ENCODE data around the gene RMND5A. TPM values are rescaled to one million over a fixed set of nuclear protein-coding genes. Genes with fewer than 3 reads are reported as not detected.

The RMND5A gene
- total RNA-seq, 2 donors from 2014 or later, result 27.4 to 28.5 TPM

GRCh38 chr2:86788881-86789686 lies 69.0 kb downstream of the RMND5A start:
- intact Hi-C loops (cut with DNase I), result no loop called here
- no peak for ATAC-seq
- DNase-seq, result peak in 1 of 4 donors; percentile 11
- Histone ChIP-seq H3K36me3 (replicated peaks in 1 of 2; ENCODE audit: insufficient read depth in 1 of 2, low read depth in 2 of 2) (no peaks in the 10 kb centered on the region), H3K27ac (no peak overlapping the region), H3K27me3 (peaks cover 0 to 22% of the 10 kb centered on the region in 2 donors), H3K4me1 (peaks cover 28% of the 10 kb centered on the region), H3K4me3 (no peak overlapping the region), H3K9me3 (no peaks in the 10 kb centered on the region)
- no peak for TF ChIP-seq POLR2A (IDR thresholded peaks at IDR 0.05)
- TF ChIP-seq, protein P1, sequence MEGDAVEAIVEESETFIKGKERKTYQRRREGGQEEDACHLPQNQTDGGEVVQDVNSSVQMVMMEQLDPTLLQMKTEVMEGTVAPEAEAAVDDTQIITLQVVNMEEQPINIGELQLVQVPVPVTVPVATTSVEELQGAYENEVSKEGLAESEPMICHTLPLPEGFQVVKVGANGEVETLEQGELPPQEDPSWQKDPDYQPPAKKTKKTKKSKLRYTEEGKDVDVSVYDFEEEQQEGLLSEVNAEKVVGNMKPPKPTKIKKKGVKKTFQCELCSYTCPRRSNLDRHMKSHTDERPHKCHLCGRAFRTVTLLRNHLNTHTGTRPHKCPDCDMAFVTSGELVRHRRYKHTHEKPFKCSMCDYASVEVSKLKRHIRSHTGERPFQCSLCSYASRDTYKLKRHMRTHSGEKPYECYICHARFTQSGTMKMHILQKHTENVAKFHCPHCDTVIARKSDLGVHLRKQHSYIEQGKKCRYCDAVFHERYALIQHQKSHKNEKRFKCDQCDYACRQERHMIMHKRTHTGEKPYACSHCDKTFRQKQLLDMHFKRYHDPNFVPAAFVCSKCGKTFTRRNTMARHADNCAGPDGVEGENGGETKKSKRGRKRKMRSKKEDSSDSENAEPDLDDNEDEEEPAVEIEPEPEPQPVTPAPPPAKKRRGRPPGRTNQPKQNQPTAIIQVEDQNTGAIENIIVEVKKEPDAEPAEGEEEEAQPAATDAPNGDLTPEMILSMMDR (IDR thresholded peaks at IDR 0.05), result no peak
- 7 to 13% methylated on average over 39 to 61 of the region's 64 CpGs for WGBS, 2 donors

GRCh38 chr2:86789687-86790133 lies 69.6 kb downstream of the RMND5A start:
- intact Hi-C loops (cut with DNase I), result no loop called here
- no peak overlapping the region for H3K4me3 ChIP-seq
- H3K9me3 ChIP-seq, result no peaks in the 10 kb centered on the region
- no peaks in the 10 kb centered on the region for H3K36me3 ChIP-seq (replicated peaks in 1 of 2; ENCODE audit: insufficient read depth in 1 of 2, low read depth in 2 of 2)
- peaks cover 0 to 22% of the 10 kb centered on the region in 2 donors for H3K27me3 ChIP-seq
- no peak overlapping the region for H3K27ac ChIP-seq
- H3K4me1 ChIP-seq, result peaks cover 28% of the 10 kb centered on the region
- WGBS, 2 donors, result 5 to 18% methylated on average over 21 to 39 of the region's 40 CpGs
- TF ChIP-seq, protein P1 (IDR thresholded peaks at IDR 0.05), result no peak
- TF ChIP-seq POLR2A (IDR thresholded peaks at IDR 0.05), result no peak
- ATAC-seq (no peak), DNase-seq (no peak)

DNA sequence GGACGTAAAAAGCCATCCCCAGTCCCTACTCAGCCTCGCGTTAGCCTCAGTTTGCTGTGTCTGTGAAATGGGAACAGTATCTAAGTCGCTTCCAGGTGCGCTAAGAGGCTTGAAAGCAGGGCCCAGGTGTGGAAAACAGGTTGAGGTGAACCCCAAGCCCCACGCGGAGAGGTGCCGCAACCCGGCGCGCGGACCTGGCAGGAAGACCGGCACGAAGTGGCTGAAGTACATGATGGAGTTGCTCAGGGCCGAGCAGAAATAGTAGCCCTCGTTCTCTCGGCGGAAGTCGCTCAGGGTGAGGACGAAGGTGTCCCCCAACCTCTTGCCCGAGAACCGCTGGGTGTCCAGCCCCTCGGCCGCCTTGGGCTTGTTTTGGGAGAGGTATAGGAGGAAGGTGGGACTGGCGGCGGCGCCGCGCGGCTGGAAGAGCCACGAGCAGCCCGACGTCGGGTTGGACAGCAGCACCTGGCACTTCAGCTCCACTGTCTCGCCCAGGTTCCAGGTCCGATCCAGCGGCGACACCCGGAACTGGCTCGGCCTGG lies 70.1 kb downstream of the RMND5A start:
- no peaks in the 10 kb centered on the region for H3K36me3 ChIP-seq (replicated peaks in 1 of 2; ENCODE audit: insufficient read depth in 1 of 2, low read depth in 2 of 2)
- no peak overlapping the region for H3K27ac ChIP-seq
- ATAC-seq, result peak; percentile 33
- WGBS, 2 donors, result 8 to 23% methylated on average over 16 to 39 of the region's 40 CpGs
- no peak overlapping the region for H3K4me3 ChIP-seq
- H3K4me1 ChIP-seq, result peaks cover 28% of the 10 kb centered on the region
- peak in 2 of 4 donors; percentile 19 to 23 for DNase-seq
- intact Hi-C loops (cut with DNase I), result no loop called here
- H3K27me3 ChIP-seq, result peaks cover 0 to 22% of the 10 kb centered on the region in 2 donors
- H3K9me3 ChIP-seq, result no peaks in the 10 kb centered on the region
- TF ChIP-seq, protein P1 (IDR thresholded peaks at IDR 0.05), result no peak
- TF ChIP-seq POLR2A (IDR thresholded peaks at IDR 0.05), result no peak

DNA sequence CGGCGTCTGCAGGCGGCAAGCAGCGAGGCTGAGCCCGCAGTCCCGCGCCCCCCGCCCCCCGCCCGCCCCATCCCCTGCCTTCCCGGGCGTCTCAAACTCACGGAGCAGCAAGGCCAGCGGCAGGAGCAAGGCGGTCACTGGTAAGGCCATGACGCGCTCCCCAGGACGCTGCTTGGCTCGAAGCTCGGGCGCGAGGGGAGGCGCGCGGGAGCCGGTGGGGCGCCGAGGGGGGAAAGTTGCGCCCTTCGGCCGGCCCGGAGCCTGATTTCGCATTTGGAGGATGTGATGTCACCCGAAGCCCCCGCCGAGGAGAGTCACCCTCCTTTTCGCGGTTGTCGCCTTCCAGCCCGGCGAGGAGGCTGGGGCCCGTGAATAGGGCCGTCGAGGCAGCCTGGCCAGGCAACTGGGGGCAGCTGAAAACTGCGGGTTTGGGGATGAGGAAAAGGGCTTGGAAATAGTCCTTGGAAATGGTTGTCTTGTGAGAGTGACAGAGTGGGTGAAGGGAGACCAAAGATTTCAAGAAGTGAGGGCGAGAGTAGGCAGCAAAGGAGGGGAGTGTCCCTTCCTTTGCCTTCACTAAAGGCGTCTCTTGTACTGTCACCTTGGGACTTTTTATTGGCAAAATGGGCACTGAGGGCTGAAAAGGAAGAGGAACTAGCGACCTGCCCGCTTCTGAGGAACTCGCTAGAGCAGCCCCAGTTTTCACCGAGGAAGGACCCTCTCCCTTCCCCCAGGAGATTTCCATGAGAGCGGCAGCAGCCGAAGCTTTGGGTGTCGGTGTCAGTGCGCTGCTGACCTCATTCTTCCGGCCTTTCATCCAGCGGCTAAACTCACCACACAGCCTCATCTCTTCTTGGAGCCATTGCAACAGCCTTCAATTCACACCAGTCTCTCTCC lies 70.8 kb downstream of the RMND5A start, which contains the start of gene CD8A:
TSS of gene CD8A (minus strand) at position 238 of the 897 bp plus-strand sequence. CDS start at position 150, 88 bp downstream.
- TF ChIP-seq, protein P1 (IDR thresholded peaks at IDR 0.05), result no peak
- no peak for TF ChIP-seq POLR2A (IDR thresholded peaks at IDR 0.05)
- ATAC-seq, result peak; percentile 26
- H3K27ac ChIP-seq, result peak within 1 kb of the TSS in 1 of 4 donors; percentile 16
- H3K4me1 ChIP-seq, result peaks cover 28% of the 10 kb centered on the region
- H3K27me3 ChIP-seq, result peaks cover 0 to 22% of the 10 kb centered on the region in 2 donors
- no peaks in the 10 kb centered on the region for H3K9me3 ChIP-seq
- no peaks in the 10 kb centered on the region for H3K36me3 ChIP-seq (replicated peaks in 1 of 2; ENCODE audit: insufficient read depth in 1 of 2, low read depth in 2 of 2)
- intact Hi-C loops (cut with DNase I), result no loop called here
- no peak within 1 kb of the TSS for H3K4me3 ChIP-seq
- peak in 1 of 4 donors; percentile 12 for DNase-seq
- WGBS, 2 donors, result 7 to 11% methylated on average over 19 to 46 of the region's 57 CpGs

Measured in body of pancreas (tissue), 4 donors.